OCI-LY1 (cell line): Measurements from ENCODE around the gene C18orf32.
"Not testable (repeated sequence)": the region's sequence is repeated elsewhere in the genome, so short reads cannot be mapped to it uniquely, and the experiment has no call there.

Source experiments
- H2AFZ ChIP-seq: fragments of 200-600 bp; sonication (generic), shearing (Covaris generic); 2 replicates; pipeline ENCODE4 v1.6.0; 2014; ENCODE audit warnings: antibody characterized with exemption, mild to moderate bottlenecking, low read length
- H3F3A ChIP-seq: fragments of 200-600 bp; sonication (generic), shearing (Covaris generic); 2 replicates; pipeline ENCODE4 v1.6.0; 2014; ENCODE audit warnings: mild to moderate bottlenecking, antibody characterized with exemption, low read length, moderate library complexity; ENCODE audit not compliant: insufficient read depth
- H3K27ac ChIP-seq: fragments of 200-600 bp; sonication (generic); 2 replicates; pipeline ENCODE4 v1.5.1; 2014; ENCODE audit warnings: low read length, mixed run types, mild to moderate bottlenecking, low read depth; ENCODE audit not compliant: poor library complexity, severe bottlenecking
- H3K27me3 ChIP-seq: fragments of 200-600 bp; sonication (generic); 2 replicates; pipeline ENCODE4 v1.6.0; 2014; ENCODE audit warnings: antibody characterized with exemption, mild to moderate bottlenecking, low read length, moderate library complexity; ENCODE audit not compliant: insufficient read depth
- H3K36me3 ChIP-seq: fragments of 200-600 bp; sonication (generic); 2 replicates; pipeline ENCODE4 v1.6.1; 2014; ENCODE audit warnings: mild to moderate bottlenecking, antibody characterized with exemption, low read length, moderate library complexity, mixed read lengths; ENCODE audit not compliant: insufficient read depth
- H3K4me1 ChIP-seq: fragments of 200-600 bp; sonication (generic); 2 replicates; pipeline ENCODE4 v1.5.1; 2014; ENCODE audit warnings: mild to moderate bottlenecking, low read length, moderate library complexity; ENCODE audit not compliant: insufficient read depth, severe bottlenecking
- H3K4me2 ChIP-seq: fragments of 200-600 bp; sonication (generic), shearing (Covaris generic); 2 replicates; pipeline ENCODE4 v1.6.1; 2014; ENCODE audit warnings: low read length
- H3K4me3 ChIP-seq: fragments of 200-600 bp; sonication (generic); 2 replicates; pipeline ENCODE4 v1.5.1; 2014; ENCODE audit warnings: low read length, low read depth, mild to moderate bottlenecking, mixed read lengths; ENCODE audit not compliant: poor library complexity, severe bottlenecking
- H3K79me2 ChIP-seq: fragments of 200-600 bp; shearing (Covaris generic); 2 replicates; pipeline ENCODE4 v1.6.1; 2016; ENCODE audit warnings: mixed run types, low read length, mixed read lengths; ENCODE audit not compliant: insufficient read depth
- H3K9ac ChIP-seq: fragments of 200-600 bp; sonication (generic), shearing (Covaris generic); 2 replicates; pipeline ENCODE4 v1.6.1; 2014; ENCODE audit warnings: mild to moderate bottlenecking, low read length, mixed read lengths
- H3K9me2 ChIP-seq: fragments of 200-600 bp; sonication (generic), shearing (Covaris generic); 2 replicates; pipeline ENCODE4 v1.6.1; 2014; ENCODE audit warnings: low read depth, mild to moderate bottlenecking, low read length, mixed read lengths
- H3K9me3 ChIP-seq: fragments of 200-600 bp; shearing (Covaris generic); 2 replicates; pipeline ENCODE4 v1.6.1; 2014; ENCODE audit warnings: low read length, mixed read lengths
- H4K20me1 ChIP-seq: fragments of 200-600 bp; sonication (generic), shearing (Covaris generic); 2 replicates; pipeline ENCODE4 v1.6.0; 2016; ENCODE audit warnings: mild to moderate bottlenecking, low read length; ENCODE audit not compliant: insufficient read depth
- CTCF ChIP-seq: fragments of 200-600 bp; sonication (generic), shearing (Covaris generic); IDR thresholded peaks from 2 replicates; pipeline ENCODE4 v1.5.1; 2017; ENCODE audit warnings: mild to moderate bottlenecking, antibody characterized with exemption, low read length, moderate library complexity, mixed read lengths
- EZH2 ChIP-seq: fragments of 200-600 bp; sonication (generic), shearing (Covaris generic); IDR thresholded peaks from 2 replicates; pipeline ENCODE4 v1.8.0; 2017; ENCODE audit warnings: borderline replicate concordance, mixed run types, mild to moderate bottlenecking, antibody characterized with exemption, low read length, moderate library complexity, mixed read lengths

C18orf32 gene

DNA sequence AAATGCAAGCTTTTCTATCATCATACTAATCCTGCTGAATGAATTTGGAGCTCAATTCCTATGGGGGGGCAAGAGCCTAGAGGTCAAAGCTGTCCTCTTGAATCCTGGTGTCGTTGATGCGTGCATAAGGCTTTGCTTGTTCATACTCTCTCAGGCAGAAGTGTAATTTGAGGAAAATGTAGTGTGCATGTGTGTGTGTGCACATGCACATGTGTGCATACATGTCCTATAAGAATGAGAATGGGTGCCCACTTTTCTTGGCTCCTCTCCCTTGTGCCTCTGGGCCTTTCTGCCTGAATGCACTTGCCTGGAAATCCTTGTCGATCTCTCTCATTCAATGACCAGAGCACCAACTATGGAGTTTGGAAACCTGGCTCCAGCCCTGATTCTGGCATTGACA is 28.5 kb upstream of the C18orf32 start:
- no peak overlapping the region for H2AFZ ChIP-seq
- no peak for TF ChIP-seq EZH2
- no peak for TF ChIP-seq CTCF

DNA sequence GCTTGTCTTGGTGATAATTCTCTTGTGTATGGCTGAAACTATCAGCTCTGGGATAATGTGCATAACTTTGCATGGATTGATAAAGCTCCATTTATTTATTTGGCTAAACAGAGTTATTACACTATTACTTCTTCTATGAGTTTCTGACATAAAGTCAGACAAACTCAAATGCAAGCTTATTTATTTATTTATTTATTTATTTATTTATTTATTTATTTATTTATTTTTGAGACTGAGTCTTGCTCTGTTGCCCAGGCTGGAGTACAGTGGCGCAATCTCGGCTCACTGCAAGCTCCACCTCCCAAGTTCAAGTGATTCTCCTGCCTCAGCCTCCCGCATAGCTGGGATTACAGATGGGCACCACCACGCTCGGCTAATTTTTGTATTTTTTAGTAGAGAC is 28.0 kb upstream of the C18orf32 start:
- not testable (repeated sequence) for H3K9me2 ChIP-seq, H3K4me2 ChIP-seq, H2AFZ ChIP-seq, H4K20me1 ChIP-seq, H3K27me3 ChIP-seq, H3K27ac ChIP-seq, H3K4me3 ChIP-seq, H3K9me3 ChIP-seq, H3K4me1 ChIP-seq, H3K9ac ChIP-seq, H3F3A ChIP-seq, H3K79me2 ChIP-seq, H3K36me3 ChIP-seq

More for the DNA sequence above, 28.5 kb upstream of the C18orf32 start:
- no peak overlapping the region for H3K4me3 ChIP-seq
- no peaks in the 10 kb centered on the region for H3K4me1 ChIP-seq
- no peaks in the 10 kb centered on the region for H3K79me2 ChIP-seq
- no peaks in the 10 kb centered on the region for H3K9me2 ChIP-seq
- no peaks in the 10 kb centered on the region for H3K27me3 ChIP-seq
- H4K20me1 ChIP-seq: no peaks in the 10 kb centered on the region
- H3K9ac ChIP-seq: no peak overlapping the region
- H3K9me3 ChIP-seq: no peaks in the 10 kb centered on the region
- no peak overlapping the region for H3K27ac ChIP-seq
- H3K36me3 ChIP-seq: no peaks in the 10 kb centered on the region
- H3F3A ChIP-seq: no peaks in the 10 kb centered on the region
- no peak overlapping the region for H3K4me2 ChIP-seq

- H3K36me3 ChIP-seq: no peaks in the 10 kb centered on the region
- H3K4me1 ChIP-seq: no peaks in the 10 kb centered on the region
- no peaks in the 10 kb centered on the region for H3K9me3 ChIP-seq
- H3K4me2 ChIP-seq: no peak overlapping the region
- H4K20me1 ChIP-seq: no peaks in the 10 kb centered on the region
- TF ChIP-seq CTCF: no peak
- TF ChIP-seq EZH2: no peak
- H3K9me2 ChIP-seq: no peaks in the 10 kb centered on the region
- no peaks in the 10 kb centered on the region for H3K27me3 ChIP-seq
- no peak overlapping the region for H3K9ac ChIP-seq
- no peaks in the 10 kb centered on the region for H3K79me2 ChIP-seq
- no peak overlapping the region for H3K4me3 ChIP-seq
- H3F3A ChIP-seq: no peaks in the 10 kb centered on the region
- H2AFZ ChIP-seq: no peak overlapping the region
- H3K27ac ChIP-seq: no peak overlapping the region
Measured at GRCh38 chr18:49514577-49514976, 27.5 kb upstream of the C18orf32 start.

DNA sequence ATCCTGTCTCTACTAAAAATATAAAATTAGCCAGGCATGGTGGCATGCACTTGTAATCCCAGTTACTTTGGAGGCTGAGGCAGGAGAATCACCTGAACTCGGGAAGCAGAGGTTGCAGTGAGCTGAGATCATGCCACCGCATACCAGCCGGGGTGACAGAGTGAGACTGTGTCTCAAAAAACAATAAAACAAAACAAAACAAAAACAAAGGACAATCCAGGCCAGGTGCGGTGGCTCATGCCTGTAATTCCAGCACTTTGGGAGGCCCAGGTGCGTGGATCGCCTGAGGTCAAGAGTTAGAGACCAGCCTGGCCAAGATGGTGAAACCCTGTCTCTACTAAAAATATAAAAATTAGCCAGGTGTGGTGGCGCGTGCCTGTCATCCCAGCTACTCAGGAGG is 25.8 kb upstream of the C18orf32 start:
- not testable (repeated sequence) for H3K27ac ChIP-seq, H4K20me1 ChIP-seq, H3K79me2 ChIP-seq, H3K4me1 ChIP-seq, H3K4me2 ChIP-seq, H3K9me3 ChIP-seq, H3K9ac ChIP-seq, H3F3A ChIP-seq, H3K27me3 ChIP-seq, H3K36me3 ChIP-seq, H3K9me2 ChIP-seq, H3K4me3 ChIP-seq, H2AFZ ChIP-seq
